ENCODE data around the gene DCBLD2. TPM values are rescaled to one million over a fixed set of nuclear protein-coding genes. Genes with fewer than 3 reads are reported as not detected.

Gene DCBLD2
- total RNA-seq, 6 donors from 2014 or later = 20.4 to 42.8 (median 27.8) TPM

GRCh38 chr3:98807011-98807410, 94.5 kb downstream of the DCBLD2 start:
- ATAC-seq (ENCODE audit: low FRiP score in 2 of 2) (no peak), DNase-seq (no peak)
- Histone ChIP-seq H3K4me1 (peaks cover 0 to 3% (median 0%) of the 10 kb centered on the region in 4 donors), H3K4me3 (no peak overlapping the region), H3K27me3 (no peaks in the 10 kb centered on the region), H3K9me3 (no peaks in the 10 kb centered on the region), H3K27ac (no peak overlapping the region), H3K36me3 (peaks cover 0 to 23% (median 8%) of the 10 kb centered on the region in 4 donors)
- 97 to 98% methylated on average over 4 of the region's 4 CpGs for WGBS, 2 donors
- TF ChIP-seq, protein P1, sequence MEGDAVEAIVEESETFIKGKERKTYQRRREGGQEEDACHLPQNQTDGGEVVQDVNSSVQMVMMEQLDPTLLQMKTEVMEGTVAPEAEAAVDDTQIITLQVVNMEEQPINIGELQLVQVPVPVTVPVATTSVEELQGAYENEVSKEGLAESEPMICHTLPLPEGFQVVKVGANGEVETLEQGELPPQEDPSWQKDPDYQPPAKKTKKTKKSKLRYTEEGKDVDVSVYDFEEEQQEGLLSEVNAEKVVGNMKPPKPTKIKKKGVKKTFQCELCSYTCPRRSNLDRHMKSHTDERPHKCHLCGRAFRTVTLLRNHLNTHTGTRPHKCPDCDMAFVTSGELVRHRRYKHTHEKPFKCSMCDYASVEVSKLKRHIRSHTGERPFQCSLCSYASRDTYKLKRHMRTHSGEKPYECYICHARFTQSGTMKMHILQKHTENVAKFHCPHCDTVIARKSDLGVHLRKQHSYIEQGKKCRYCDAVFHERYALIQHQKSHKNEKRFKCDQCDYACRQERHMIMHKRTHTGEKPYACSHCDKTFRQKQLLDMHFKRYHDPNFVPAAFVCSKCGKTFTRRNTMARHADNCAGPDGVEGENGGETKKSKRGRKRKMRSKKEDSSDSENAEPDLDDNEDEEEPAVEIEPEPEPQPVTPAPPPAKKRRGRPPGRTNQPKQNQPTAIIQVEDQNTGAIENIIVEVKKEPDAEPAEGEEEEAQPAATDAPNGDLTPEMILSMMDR (IDR thresholded peaks at IDR 0.05) = no peak

DNA sequence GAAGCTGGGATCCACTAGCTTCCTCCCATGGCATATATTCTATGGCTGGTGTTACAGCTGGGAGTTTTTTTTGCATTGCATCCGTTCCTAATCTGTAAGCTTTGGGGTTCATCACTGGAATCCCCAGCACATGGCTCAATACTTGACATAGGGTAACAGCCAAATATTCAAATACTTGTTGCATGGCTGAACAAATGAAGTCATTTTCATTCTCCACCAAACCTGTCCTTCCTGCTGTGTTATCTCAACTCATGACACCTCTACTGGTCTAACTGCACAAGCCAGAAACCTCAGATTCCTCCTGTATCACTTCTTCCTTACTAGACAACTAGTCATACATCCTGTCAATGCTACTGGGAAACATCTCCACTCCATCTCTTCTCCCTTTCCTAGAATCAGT, 95.0 kb downstream of the DCBLD2 start:
- H3K9me3 ChIP-seq = no peaks in the 10 kb centered on the region
- no peak overlapping the region for H3K4me3 ChIP-seq
- 85 to 93% methylated on average over 1 of the region's 1 CpG for WGBS, 2 donors
- no peak for ATAC-seq (ENCODE audit: low FRiP score in 2 of 2)
- H3K36me3 ChIP-seq = peaks cover 0 to 23% (median 8%) of the 10 kb centered on the region in 4 donors
- H3K27ac ChIP-seq = no peak overlapping the region
- TF ChIP-seq POLR2AphosphoS5 (IDR thresholded peaks at IDR 0.05) = no peak
- no peak for TF ChIP-seq POLR2A (IDR thresholded peaks at IDR 0.05)
- TF ChIP-seq, protein P1 (IDR thresholded peaks at IDR 0.05) = no peak
- no peak for TF ChIP-seq EP300 (IDR thresholded peaks at IDR 0.05)
- H3K4me1 ChIP-seq = peaks cover 0 to 3% (median 0%) of the 10 kb centered on the region in 4 donors
- DNase-seq = no peak
- H3K27me3 ChIP-seq = no peaks in the 10 kb centered on the region

- ATAC-seq (ENCODE audit: low FRiP score in 2 of 2) (no peak), DNase-seq (no peak)
- Histone ChIP-seq H3K36me3 (peaks cover 0 to 23% (median 8%) of the 10 kb centered on the region in 4 donors), H3K27me3 (no peaks in the 10 kb centered on the region), H3K27ac (no peak overlapping the region), H3K4me1 (peaks cover 0 to under 1% (median 0%) of the 10 kb centered on the region in 4 donors), H3K4me3 (no peak overlapping the region), H3K9me3 (no peaks in the 10 kb centered on the region)
- TF ChIP-seq POLR2A (IDR thresholded peaks at IDR 0.05) (no peak), POLR2AphosphoS5 (IDR thresholded peaks at IDR 0.05) (no peak), EP300 (IDR thresholded peaks at IDR 0.05) (no peak)
- WGBS, 2 donors = 86 to 93% methylated on average over 6 of the region's 6 CpGs
Measured at GRCh38 chr3:98805571-98805970, 95.9 kb downstream of the DCBLD2 start.

DNA sequence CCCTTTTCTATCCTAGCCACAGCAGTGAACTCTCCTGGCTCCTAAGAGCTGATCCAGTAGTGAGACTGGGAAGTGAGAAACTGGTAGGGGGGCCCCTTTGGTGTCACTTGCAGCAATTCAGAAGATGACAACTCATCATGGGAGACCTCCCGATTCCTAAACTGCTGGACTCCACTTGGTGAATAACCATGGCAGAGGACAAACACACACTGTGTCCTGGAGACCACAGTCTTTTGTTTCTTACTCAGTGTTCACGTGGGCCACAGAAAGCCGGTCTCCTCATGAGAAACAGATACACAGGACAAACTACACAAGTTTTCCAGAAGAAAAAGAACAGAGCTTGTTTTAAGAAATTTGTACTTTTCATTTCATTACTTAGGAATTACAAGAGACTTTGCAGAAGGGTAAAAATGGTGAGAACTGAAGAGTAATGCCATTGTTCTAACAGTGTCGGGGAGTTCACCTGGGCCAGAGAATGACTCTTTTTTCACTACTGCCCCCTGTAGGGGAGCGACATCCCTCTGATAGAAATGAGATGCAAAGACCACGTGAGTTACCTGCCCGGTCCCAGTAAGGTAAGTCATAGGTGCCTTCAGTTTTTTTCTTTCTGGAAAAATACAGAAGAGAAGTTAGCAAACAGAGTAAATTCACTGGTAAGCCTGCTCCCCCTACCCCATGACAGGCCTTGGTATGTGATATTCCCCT, 100.3 kb downstream of the DCBLD2 start:
- Histone ChIP-seq H3K4me1 (no peaks in the 10 kb centered on the region), H3K27me3 (no peaks in the 10 kb centered on the region), H3K27ac (no peak overlapping the region), H3K4me3 (no peak overlapping the region), H3K36me3 (peaks cover 0 to 19% (median 4%) of the 10 kb centered on the region in 4 donors), H3K9me3 (no peaks in the 10 kb centered on the region)
- WGBS, 2 donors = 91 to 95% methylated on average over 7 of the region's 7 CpGs
- ATAC-seq (ENCODE audit: low FRiP score in 2 of 2) (no peak), DNase-seq (no peak)
- TF ChIP-seq, protein P1 (IDR thresholded peaks at IDR 0.05) = no peak
- TF ChIP-seq POLR2AphosphoS5 (IDR thresholded peaks at IDR 0.05) = no peak
- no peak for TF ChIP-seq EP300 (IDR thresholded peaks at IDR 0.05)
- no peak for TF ChIP-seq POLR2A (IDR thresholded peaks at IDR 0.05)

DNA sequence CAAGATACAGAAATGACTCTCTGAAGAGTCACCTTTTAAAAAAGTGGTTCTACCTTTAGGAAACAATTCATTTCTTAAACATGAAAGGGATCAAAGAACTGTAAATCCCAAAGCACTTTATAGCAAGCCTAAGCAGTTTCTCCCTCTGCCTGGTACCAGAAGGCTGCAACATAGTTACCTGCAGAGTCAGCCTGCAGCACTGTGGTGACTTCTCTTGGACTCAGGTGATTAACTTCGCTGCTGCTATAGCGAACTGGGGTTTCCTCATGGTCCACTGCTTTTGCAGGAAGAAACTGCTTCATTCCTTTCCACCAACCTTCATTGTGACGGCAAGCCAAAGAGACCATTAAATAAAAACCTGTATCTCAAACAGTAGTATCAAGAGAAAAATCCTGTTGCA, 101.1 kb downstream of the DCBLD2 start:
- no peak overlapping the region for H3K27ac ChIP-seq

More for the DNA sequence above, 101.1 kb downstream of the DCBLD2 start:
- H3K4me1 ChIP-seq = no peaks in the 10 kb centered on the region
- 96 to 98% methylated on average over 3 of the region's 3 CpGs for WGBS, 2 donors
- no peaks in the 10 kb centered on the region for H3K9me3 ChIP-seq
- H3K4me3 ChIP-seq = no peak overlapping the region
- H3K36me3 ChIP-seq = peaks cover 0 to 11% (median 2%) of the 10 kb centered on the region in 4 donors
- ATAC-seq (ENCODE audit: low FRiP score in 2 of 2) = no peak
- no peak for TF ChIP-seq EP300 (IDR thresholded peaks at IDR 0.05)
- no peak for TF ChIP-seq POLR2AphosphoS5 (IDR thresholded peaks at IDR 0.05)
- TF ChIP-seq, protein P1 (IDR thresholded peaks at IDR 0.05) = no peak
- no peak for TF ChIP-seq POLR2A (IDR thresholded peaks at IDR 0.05)
- no peaks in the 10 kb centered on the region for H3K27me3 ChIP-seq
- no peak for DNase-seq

Data from upper lobe of left lung (tissue), 6 donors.